Upper lobe of left lung (tissue), 6 donors: ENCODE results near the gene MFAP3L. TPM values are rescaled to one million over a fixed set of nuclear protein-coding genes. Genes with fewer than 3 reads are reported as not detected.

Source experiments
- ATAC-seq, 2 donors: fragments of 200-7000 bp; cut with Tn5 transposase; one replicate each; pipeline ENCODE4 v1.9.1; 2022; ENCODE audit warnings: mild to moderate bottlenecking in 2 of 2, moderate library complexity in 2 of 2; ENCODE audit not compliant: low FRiP score in 2 of 2
- DNase-seq, 2 donors: peaks; one replicate each; pipeline ENCODE4 v3.0.0-alpha.2; 2019 to 2020
- H3K27ac ChIP-seq, 4 donors: fragments of 200-600 bp; sonication (generic); one replicate each; pipeline ENCODE4 v1.5.1; 2016 to 2019
- H3K27me3 ChIP-seq, 4 donors: fragments of 200-600 bp; sonication (generic); one replicate each; pipeline ENCODE4 v1.5.1; 2017 to 2019
- H3K36me3 ChIP-seq, 4 donors: fragments of 200-600 bp; sonication (generic); one replicate each; pipeline ENCODE4 v1.5.1; 2016 to 2019
- H3K4me1 ChIP-seq, 4 donors: fragments of 200-600 bp; sonication (generic); one replicate each; pipeline ENCODE4 v1.5.1; 2018 to 2019
- H3K4me3 ChIP-seq, 4 donors: fragments of 200-600 bp; sonication (generic); one replicate each; pipeline ENCODE4 v1.5.1; 2017 to 2019; ENCODE audit warnings: mild to moderate bottlenecking in 2 of 4, moderate library complexity in 1 of 4
- H3K9me3 ChIP-seq, 4 donors: fragments of 200-600 bp; sonication (generic); one replicate each; pipeline ENCODE4 v1.5.1; 2018 to 2019
- EP300 ChIP-seq, 4 donors: sonication (generic); formaldehyde crosslinking; IDR thresholded peaks; one replicate each; pipeline ENCODE4 v1.5.1; 2017; ENCODE audit warnings: antibody characterized with exemption in 4 of 4, control low read depth in 2 of 4
- POLR2A ChIP-seq, 4 donors: fragments of 450-650 bp; IDR thresholded peaks; one replicate each; pipeline ENCODE4 v1.5.1; 2016 to 2017; ENCODE audit warnings: antibody characterized with exemption in 4 of 4, mild to moderate bottlenecking in 2 of 4
- POLR2AphosphoS5 ChIP-seq, 2 donors: sonication (generic); formaldehyde crosslinking; IDR thresholded peaks; one replicate each; pipeline ENCODE4 v1.5.1; 2017; ENCODE audit warnings: antibody characterized with exemption in 2 of 2
- WGBS, 2 donors: methylation state at CpG; one replicate each; pipeline ENCODE4 v1.1.5; 2017 to 2018; 5-methylcytosine and 5-hydroxymethylcytosine counted together
- total RNA-seq, 6 donors: library from RNA; depleted of rRNA in 4 of 6; stranded (reverse); fragments of >200 nt in 4 of 6; gene quantifications; one replicate each; pipeline versions ENCODE4 v1.1.0 to v1.2.1, GENCODE V29; 2016 to 2021
- TF ChIP-seq, protein P1 (sequence below), 6 experiments: fragments of 450-650 bp in 4 of 6; fragments of 200-600 bp in 2 of 6; sonication (generic) in 2 of 6; IDR thresholded peaks; one replicate each; pipeline ENCODE4 v1.5.1; 2016 to 2019; ENCODE audit warnings: antibody characterized with exemption in 6 of 6
- donor health status: DM: no; HTN: no; CAD: no; lungs with moderate emphysema.
- donor health status: DM: no; HTN: yes; CAD: no; lungs with severe emphysema.

Gene MFAP3L
- total RNA-seq, 6 donors from 2014 or later: 2.1 to 11.7 (median 6.4) TPM

DNA sequence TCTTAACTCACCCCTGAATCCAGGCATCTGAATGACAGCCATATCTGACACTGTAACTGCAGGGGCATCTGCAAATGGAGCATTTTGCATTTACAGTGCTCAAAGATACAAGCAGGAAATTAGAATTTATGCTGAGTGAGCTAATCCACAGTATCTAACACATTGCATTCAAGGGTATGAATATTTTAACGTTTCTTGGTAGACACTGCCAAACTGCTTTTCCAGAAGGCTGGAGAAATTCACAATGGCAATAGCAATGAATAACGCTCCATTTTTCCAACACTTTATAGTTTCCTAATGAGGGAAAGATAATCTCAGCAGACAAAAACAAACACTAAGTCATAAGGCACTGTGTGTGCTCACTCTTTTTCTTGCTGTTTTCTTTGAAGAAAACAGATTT lies 32.6 kb upstream of the MFAP3L start:
- Histone ChIP-seq H3K9me3 (no peaks in the 10 kb centered on the region), H3K4me3 (no peak overlapping the region), H3K27ac (no peak overlapping the region), H3K4me1 (no peaks in the 10 kb centered on the region), H3K36me3 (peaks cover 0 to 3% (median 1%) of the 10 kb centered on the region in 4 donors), H3K27me3 (no peaks in the 10 kb centered on the region)
- ATAC-seq (no peak), DNase-seq (no peak)
- WGBS, 2 donors: 63 to 65% methylated on average over 2 of the region's 2 CpGs
- TF ChIP-seq POLR2AphosphoS5 (IDR thresholded peaks at IDR 0.05) (no peak), EP300 (IDR thresholded peaks at IDR 0.05) (no peak), POLR2A (IDR thresholded peaks at IDR 0.05) (no peak)
- TF ChIP-seq, protein P1, sequence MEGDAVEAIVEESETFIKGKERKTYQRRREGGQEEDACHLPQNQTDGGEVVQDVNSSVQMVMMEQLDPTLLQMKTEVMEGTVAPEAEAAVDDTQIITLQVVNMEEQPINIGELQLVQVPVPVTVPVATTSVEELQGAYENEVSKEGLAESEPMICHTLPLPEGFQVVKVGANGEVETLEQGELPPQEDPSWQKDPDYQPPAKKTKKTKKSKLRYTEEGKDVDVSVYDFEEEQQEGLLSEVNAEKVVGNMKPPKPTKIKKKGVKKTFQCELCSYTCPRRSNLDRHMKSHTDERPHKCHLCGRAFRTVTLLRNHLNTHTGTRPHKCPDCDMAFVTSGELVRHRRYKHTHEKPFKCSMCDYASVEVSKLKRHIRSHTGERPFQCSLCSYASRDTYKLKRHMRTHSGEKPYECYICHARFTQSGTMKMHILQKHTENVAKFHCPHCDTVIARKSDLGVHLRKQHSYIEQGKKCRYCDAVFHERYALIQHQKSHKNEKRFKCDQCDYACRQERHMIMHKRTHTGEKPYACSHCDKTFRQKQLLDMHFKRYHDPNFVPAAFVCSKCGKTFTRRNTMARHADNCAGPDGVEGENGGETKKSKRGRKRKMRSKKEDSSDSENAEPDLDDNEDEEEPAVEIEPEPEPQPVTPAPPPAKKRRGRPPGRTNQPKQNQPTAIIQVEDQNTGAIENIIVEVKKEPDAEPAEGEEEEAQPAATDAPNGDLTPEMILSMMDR (IDR thresholded peaks at IDR 0.05): no peak

DNA sequence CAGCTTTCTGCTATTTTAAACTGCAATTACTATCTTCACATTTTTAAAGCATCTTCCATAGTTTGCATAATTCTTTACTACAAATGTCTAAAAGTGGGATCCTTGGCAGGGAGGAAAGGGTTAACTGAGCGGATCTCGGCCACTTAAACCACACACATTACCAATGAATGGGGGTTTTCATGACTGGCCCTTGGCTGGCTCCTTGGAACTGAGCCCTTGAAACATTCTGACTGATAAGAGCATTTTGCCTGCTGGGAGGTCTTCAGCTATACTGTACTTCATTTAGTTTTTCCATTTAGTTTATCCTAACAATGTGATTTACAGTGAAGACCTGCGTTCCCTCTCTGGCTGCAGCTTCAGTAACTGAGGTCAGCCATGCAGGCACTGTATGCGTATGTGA lies 31.7 kb upstream of the MFAP3L start:
- no peaks in the 10 kb centered on the region for H3K4me1 ChIP-seq
- 61 to 67% methylated on average over 4 of the region's 4 CpGs for WGBS, 2 donors
- H3K27me3 ChIP-seq: no peaks in the 10 kb centered on the region
- TF ChIP-seq EP300 (IDR thresholded peaks at IDR 0.05): no peak
- TF ChIP-seq, protein P1 (IDR thresholded peaks at IDR 0.05): no peak
- TF ChIP-seq POLR2A (IDR thresholded peaks at IDR 0.05): no peak
- no peak for TF ChIP-seq POLR2AphosphoS5 (IDR thresholded peaks at IDR 0.05)
- ATAC-seq (no peak), DNase-seq (no peak)
- H3K36me3 ChIP-seq: peaks cover 0 to 3% (median 1%) of the 10 kb centered on the region in 4 donors
- H3K9me3 ChIP-seq: no peaks in the 10 kb centered on the region
- no peak overlapping the region for H3K4me3 ChIP-seq
- H3K27ac ChIP-seq: no peak overlapping the region

GRCh38 chr4:170052919-170053318 lies 26.7 kb upstream of the MFAP3L start:
- ATAC-seq: no peak
- no peak overlapping the region for H3K4me3 ChIP-seq
- no peak overlapping the region for H3K27ac ChIP-seq
- TF ChIP-seq EP300 (IDR thresholded peaks at IDR 0.05) (no peak), POLR2AphosphoS5 (IDR thresholded peaks at IDR 0.05) (no peak), POLR2A (IDR thresholded peaks at IDR 0.05) (no peak)
- TF ChIP-seq, protein P1 (IDR thresholded peaks at IDR 0.05): no peak
- 83 to 89% methylated on average over 5 of the region's 5 CpGs for WGBS, 2 donors
- H3K27me3 ChIP-seq: no peaks in the 10 kb centered on the region
- no peaks in the 10 kb centered on the region for H3K36me3 ChIP-seq
- no peaks in the 10 kb centered on the region for H3K4me1 ChIP-seq
- no peaks in the 10 kb centered on the region for H3K9me3 ChIP-seq
- no peak for DNase-seq

- Histone ChIP-seq H3K36me3 (no peaks in the 10 kb centered on the region), H3K27ac (no peak overlapping the region), H3K4me3 (no peak overlapping the region), H3K9me3 (no peaks in the 10 kb centered on the region), H3K27me3 (no peaks in the 10 kb centered on the region), H3K4me1 (no peaks in the 10 kb centered on the region)
- DNase-seq (no peak), ATAC-seq (no peak)
- no peak for TF ChIP-seq POLR2AphosphoS5 (IDR thresholded peaks at IDR 0.05)
- TF ChIP-seq POLR2A (IDR thresholded peaks at IDR 0.05): no peak
- TF ChIP-seq EP300 (IDR thresholded peaks at IDR 0.05): no peak
- TF ChIP-seq, protein P1 (IDR thresholded peaks at IDR 0.05): no peak
- WGBS, 2 donors: 73 to 84% methylated on average over 2 of the region's 2 CpGs
Observed at GRCh38 chr4:170051402-170051801, 25.2 kb upstream of the MFAP3L start.

DNA sequence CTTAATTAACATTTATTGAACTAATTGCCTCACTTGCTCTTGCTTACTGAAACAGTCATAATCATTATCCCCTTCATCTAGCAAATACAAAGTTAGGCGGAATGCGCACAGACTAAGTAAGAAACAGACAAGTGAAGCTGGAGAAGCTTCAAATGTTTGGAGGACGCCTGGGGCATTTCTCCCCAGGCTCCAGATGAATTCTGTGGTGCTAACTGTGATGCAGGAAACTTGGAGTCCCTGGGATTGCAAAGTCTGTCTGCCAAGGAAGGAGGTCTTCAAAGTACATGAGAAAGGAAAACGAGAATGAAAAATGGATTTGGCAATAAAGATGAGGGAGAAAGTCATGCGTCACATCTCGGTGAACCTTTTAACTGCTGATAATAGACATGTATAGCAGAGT lies 23.6 kb upstream of the MFAP3L start:
- Histone ChIP-seq H3K4me3 (no peak overlapping the region), H3K27ac (no peak overlapping the region), H3K36me3 (no peaks in the 10 kb centered on the region), H3K27me3 (no peaks in the 10 kb centered on the region), H3K4me1 (no peaks in the 10 kb centered on the region), H3K9me3 (no peaks in the 10 kb centered on the region)
- ATAC-seq (no peak), DNase-seq (no peak)
- whole genome bisulfite sequencing, 2 donors: 70 to 79% methylated on average over 6 of the region's 6 CpGs
- TF ChIP-seq POLR2AphosphoS5 (IDR thresholded peaks at IDR 0.05) (no peak), EP300 (IDR thresholded peaks at IDR 0.05) (no peak), POLR2A (IDR thresholded peaks at IDR 0.05) (no peak)
- TF ChIP-seq, protein P1 (IDR thresholded peaks at IDR 0.05): no peak
